ENCODE measurements around the gene PRDM7.
A peak's percentile ranks its signal among the peaks of the same experiment; 100 is the strongest.

PRDM7 gene

GRCh38 chr16:90084215-90084950 lies 7.3 kb upstream of the PRDM7 start:
- H3K27ac ChIP-seq = no peak overlapping the region
- TF ChIP-seq ZFX (IDR thresholded peaks at IDR 0.05) = no peak

GRCh38 chr16:90083139-90083538 lies 6.0 kb upstream of the PRDM7 start:
- no peak overlapping the region for H3K27ac ChIP-seq
- TF ChIP-seq CTCF (conservative IDR thresholded peaks at IDR 0.05) = no peak
- TF ChIP-seq ZFX (IDR thresholded peaks at IDR 0.05) = no peak

- TF ChIP-seq ZFX (IDR thresholded peaks at IDR 0.05) = no peak
- 0 out of 2 replicates have a peak, but pooled peaks have one; percentile 37 for TF ChIP-seq CTCF (conservative IDR thresholded peaks at IDR 0.05)
- H3K27ac ChIP-seq = no peak overlapping the region
Measured at GRCh38 chr16:90081606-90081970, 4.5 kb upstream of the PRDM7 start.

GRCh38 chr16:90078579-90078895 lies 1.4 kb upstream of the PRDM7 start:
- no peak for TF ChIP-seq CTCF (conservative IDR thresholded peaks at IDR 0.05)
- TF ChIP-seq ZFX (IDR thresholded peaks at IDR 0.05) = no peak
- no peak overlapping the region for H3K27ac ChIP-seq

GRCh38 chr16:90077757-90078578 lies 837 bp upstream of the PRDM7 start:
- peak overlapping the region; percentile 40 for H3K27ac ChIP-seq
- TF ChIP-seq ZFX (IDR thresholded peaks at IDR 0.05) (no peak), CTCF (conservative IDR thresholded peaks at IDR 0.05) (no peak)

GRCh38 chr16:90072442-90073105 lies 4.6 kb downstream of the PRDM7 start:
- H3K27ac ChIP-seq = no peak overlapping the region
- TF ChIP-seq ZFX (IDR thresholded peaks at IDR 0.05) (no peak), CTCF (conservative IDR thresholded peaks at IDR 0.05) (no peak)

GRCh38 chr16:90070440-90070839 lies 6.7 kb downstream of the PRDM7 start:
- no peak for TF ChIP-seq CTCF (conservative IDR thresholded peaks at IDR 0.05)
- no peak for TF ChIP-seq ZFX (IDR thresholded peaks at IDR 0.05)
- H3K27ac ChIP-seq = no peak overlapping the region

All from C4-2B (cell line).